Measurements from ENCODE around the gene BRD1. TPM values are rescaled to one million over a fixed set of nuclear protein-coding genes. Genes with fewer than 3 reads are reported as not detected.

BRD1 gene
- total RNA-seq, 1 experiment from 2014 or later = 31.3 TPM

DNA sequence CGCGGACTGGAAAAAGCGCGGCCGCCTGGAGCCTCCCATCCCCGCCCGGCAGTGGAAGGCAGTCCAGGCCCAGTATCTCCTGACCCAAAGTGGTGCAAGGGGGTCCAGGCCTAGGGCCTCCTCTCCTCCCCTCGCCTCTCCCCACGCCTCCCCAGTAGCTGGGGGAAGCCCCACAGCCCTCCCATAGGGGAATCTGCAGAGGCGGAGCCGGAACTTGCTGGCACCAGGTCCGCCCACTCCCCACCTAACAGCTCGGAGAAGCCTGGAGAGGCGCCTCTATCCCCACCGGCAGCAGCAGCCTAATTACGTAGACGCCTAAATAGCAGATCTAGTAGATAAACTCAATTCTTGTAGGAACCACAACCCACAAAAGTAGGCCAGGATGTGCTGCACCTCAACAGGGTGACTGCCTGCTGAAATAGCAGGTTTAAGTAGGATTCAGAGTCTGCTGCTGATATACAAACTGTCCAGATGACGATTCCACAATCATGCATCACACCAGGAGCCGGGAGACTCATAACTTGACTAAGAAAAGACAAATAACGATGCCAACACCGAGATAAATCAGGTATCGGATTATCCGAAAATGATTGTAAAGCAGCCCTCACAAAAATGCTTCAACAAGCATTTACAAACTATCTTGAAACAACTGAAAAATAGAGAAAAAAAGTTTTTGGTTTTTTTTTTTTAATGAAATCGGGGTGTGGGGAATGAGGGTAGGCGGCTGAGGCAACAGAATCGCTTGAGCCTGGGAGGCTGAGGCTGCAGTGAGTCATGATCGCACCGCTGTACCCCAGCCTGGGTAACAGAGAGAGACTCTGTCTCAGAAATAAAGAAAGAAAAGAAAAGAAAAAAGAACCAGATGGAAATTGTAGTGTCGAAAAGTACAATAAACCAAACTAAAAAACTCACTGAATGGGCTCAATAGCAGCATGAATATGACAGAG, 11.4 kb upstream of the BRD1 start (continued):
- TF ChIP-seq, protein P1, sequence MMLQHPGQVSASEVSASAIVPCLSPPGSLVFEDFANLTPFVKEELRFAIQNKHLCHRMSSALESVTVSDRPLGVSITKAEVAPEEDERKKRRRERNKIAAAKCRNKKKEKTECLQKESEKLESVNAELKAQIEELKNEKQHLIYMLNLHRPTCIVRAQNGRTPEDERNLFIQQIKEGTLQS (IDR thresholded peaks at IDR 0.05) = no peak

GRCh38 chr22:49833340-49834007, 5.8 kb upstream of the BRD1 start:
- no peak overlapping the region for H2AFZ ChIP-seq (ENCODE audit: low read depth, low read length, poor library complexity, severe bottlenecking)
- ChIA-PET CTCF (no interaction called here), POLR2A (no interaction called here), RAD21 (ENCODE audit: low non-redundant PET in 1 of 2, low total read pairs in 2 of 2, uncharacterized antibody in 2 of 2, unreplicated experiment in 2 of 2) (no interaction called here)
- DNase-seq (ENCODE audit: low read depth, low spot score) (peak; percentile 26), ATAC-seq (no peak; the same call in 1 of the 2 replicates)
- no peak overlapping the region for H3K9ac ChIP-seq (ENCODE audit: low read length)
- H3K4me3 ChIP-seq (replicated peaks in 1 of 2; ENCODE audit: low read depth in 1 of 2, low read length in 2 of 2) = no peak overlapping the region
- H3K36me3 ChIP-seq (ENCODE audit: control insufficient read depth in 1 of 2, insufficient read depth in 2 of 2, low read length in 2 of 2) = no peaks in the 10 kb centered on the region
- H3K27me3 ChIP-seq (ENCODE audit: insufficient read depth, low read length) = no peaks in the 10 kb centered on the region
- H3K9me2 ChIP-seq (ENCODE audit: insufficient read depth) = no peaks in the 10 kb centered on the region
- no peak overlapping the region for H3K27ac ChIP-seq (ENCODE audit: low read depth, low read length)
- intact Hi-C loops (cut with micrococcal nuclease) = no loop called here
- no TSS peak for BruUV-seq (replicated peaks)
- peaks cover 2 to 10% of the 10 kb centered on the region in 2 experiments; a peak in 2 of 4 replicates for H3K4me1 ChIP-seq (ENCODE audit: control insufficient read depth in 1 of 2, insufficient read depth in 2 of 2, low read length in 2 of 2)
- H4K20me1 ChIP-seq (ENCODE audit: insufficient read depth) = no peaks in the 10 kb centered on the region
- no peaks in the 10 kb centered on the region for H3K9me3 ChIP-seq (ENCODE audit: control insufficient read depth in 1 of 2, insufficient read depth in 1 of 2, low read depth in 1 of 2, low read length in 2 of 2)
- no peaks in the 10 kb centered on the region for H3K79me2 ChIP-seq (ENCODE audit: insufficient read depth, low read length)
- H3K4me2 ChIP-seq (ENCODE audit: low read length) = peak overlapping the region; percentile 15; the same call in 1 of the 2 replicates
- TF ChIP-seq CEBPB (IDR thresholded peaks at IDR 0.05; ENCODE audit: low read depth) (peak; percentile 88), YY1 (IDR thresholded peaks at IDR 0.05; ENCODE audit: extremely low read depth, insufficient replicate concordance, low read depth, low read length) (no peak), FOSL1 (IDR thresholded peaks at IDR 0.05; ENCODE audit: low read depth) (0 out of 2 replicates have a peak, but pooled peaks have one; percentile 26), JUND (IDR thresholded peaks at IDR 0.05) (no peak; the same call in 1 of the 2 replicates), POLR2A (IDR thresholded peaks at IDR 0.05; ENCODE audit: borderline replicate concordance, extremely low read depth, insufficient read depth, insufficient read length) (no peak), SIN3A (IDR thresholded peaks at IDR 0.05; ENCODE audit: low read depth) (no peak), POLR2AphosphoS5 (IDR thresholded peaks at IDR 0.05; ENCODE audit: low read depth, low read length) (peak; percentile 26; the same call in 1 of the 2 replicates), TCF7L2 (IDR thresholded peaks at IDR 0.05; ENCODE audit: borderline replicate concordance, extremely low read depth, insufficient read depth, insufficient read length) (no peak), SRF (IDR thresholded peaks at IDR 0.05; ENCODE audit: low read depth) (no peak), EGR1 (IDR thresholded peaks at IDR 0.05; ENCODE audit: low read depth) (no peak), ELF1 (IDR thresholded peaks at IDR 0.05; ENCODE audit: borderline replicate concordance, low read depth) (no peak), ZNF274 (IDR thresholded peaks at IDR 0.05; ENCODE audit: low read depth, low read length) (no peak), EZH2phosphoT487 (IDR thresholded peaks at IDR 0.05; ENCODE audit: borderline replicate concordance) (no peak), CBX3 (IDR thresholded peaks at IDR 0.05; ENCODE audit: low read depth) (0 out of 2 replicates have a peak, but pooled peaks have one; percentile 50), ZFX (IDR thresholded peaks at IDR 0.05) (no peak), RAD21 (IDR thresholded peaks at IDR 0.05; ENCODE audit: low read depth) (no peak)
- TF ChIP-seq, protein P2, sequence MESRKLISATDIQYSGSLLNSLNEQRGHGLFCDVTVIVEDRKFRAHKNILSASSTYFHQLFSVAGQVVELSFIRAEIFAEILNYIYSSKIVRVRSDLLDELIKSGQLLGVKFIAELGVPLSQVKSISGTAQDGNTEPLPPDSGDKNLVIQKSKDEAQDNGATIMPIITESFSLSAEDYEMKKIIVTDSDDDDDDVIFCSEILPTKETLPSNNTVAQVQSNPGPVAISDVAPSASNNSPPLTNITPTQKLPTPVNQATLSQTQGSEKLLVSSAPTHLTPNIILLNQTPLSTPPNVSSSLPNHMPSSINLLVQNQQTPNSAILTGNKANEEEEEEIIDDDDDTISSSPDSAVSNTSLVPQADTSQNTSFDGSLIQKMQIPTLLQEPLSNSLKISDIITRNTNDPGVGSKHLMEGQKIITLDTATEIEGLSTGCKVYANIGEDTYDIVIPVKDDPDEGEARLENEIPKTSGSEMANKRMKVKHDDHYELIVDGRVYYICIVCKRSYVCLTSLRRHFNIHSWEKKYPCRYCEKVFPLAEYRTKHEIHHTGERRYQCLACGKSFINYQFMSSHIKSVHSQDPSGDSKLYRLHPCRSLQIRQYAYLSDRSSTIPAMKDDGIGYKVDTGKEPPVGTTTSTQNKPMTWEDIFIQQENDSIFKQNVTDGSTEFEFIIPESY (IDR thresholded peaks at IDR 0.05; ENCODE audit: extremely low read depth, insufficient replicate concordance, low read length) = no peak
- TF ChIP-seq, protein P3, sequence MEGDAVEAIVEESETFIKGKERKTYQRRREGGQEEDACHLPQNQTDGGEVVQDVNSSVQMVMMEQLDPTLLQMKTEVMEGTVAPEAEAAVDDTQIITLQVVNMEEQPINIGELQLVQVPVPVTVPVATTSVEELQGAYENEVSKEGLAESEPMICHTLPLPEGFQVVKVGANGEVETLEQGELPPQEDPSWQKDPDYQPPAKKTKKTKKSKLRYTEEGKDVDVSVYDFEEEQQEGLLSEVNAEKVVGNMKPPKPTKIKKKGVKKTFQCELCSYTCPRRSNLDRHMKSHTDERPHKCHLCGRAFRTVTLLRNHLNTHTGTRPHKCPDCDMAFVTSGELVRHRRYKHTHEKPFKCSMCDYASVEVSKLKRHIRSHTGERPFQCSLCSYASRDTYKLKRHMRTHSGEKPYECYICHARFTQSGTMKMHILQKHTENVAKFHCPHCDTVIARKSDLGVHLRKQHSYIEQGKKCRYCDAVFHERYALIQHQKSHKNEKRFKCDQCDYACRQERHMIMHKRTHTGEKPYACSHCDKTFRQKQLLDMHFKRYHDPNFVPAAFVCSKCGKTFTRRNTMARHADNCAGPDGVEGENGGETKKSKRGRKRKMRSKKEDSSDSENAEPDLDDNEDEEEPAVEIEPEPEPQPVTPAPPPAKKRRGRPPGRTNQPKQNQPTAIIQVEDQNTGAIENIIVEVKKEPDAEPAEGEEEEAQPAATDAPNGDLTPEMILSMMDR (IDR thresholded peaks at IDR 0.05 in 2 of 3, conservative IDR thresholded peaks at IDR 0.05 in 1 of 3; ENCODE audit: borderline replicate concordance in 1 of 3, insufficient read depth in 1 of 3, low read depth in 2 of 3, low read length in 2 of 3) = no peak
- TF ChIP-seq, protein P1 (IDR thresholded peaks at IDR 0.05) = no peak
